ENCODE measurements around the gene SPACA9. TPM values are rescaled to one million over a fixed set of nuclear protein-coding genes. Genes with fewer than 3 reads are reported as not detected.

SPACA9 gene
- total RNA-seq, 1 donor from 2014 or later, result 5.0 TPM

DNA sequence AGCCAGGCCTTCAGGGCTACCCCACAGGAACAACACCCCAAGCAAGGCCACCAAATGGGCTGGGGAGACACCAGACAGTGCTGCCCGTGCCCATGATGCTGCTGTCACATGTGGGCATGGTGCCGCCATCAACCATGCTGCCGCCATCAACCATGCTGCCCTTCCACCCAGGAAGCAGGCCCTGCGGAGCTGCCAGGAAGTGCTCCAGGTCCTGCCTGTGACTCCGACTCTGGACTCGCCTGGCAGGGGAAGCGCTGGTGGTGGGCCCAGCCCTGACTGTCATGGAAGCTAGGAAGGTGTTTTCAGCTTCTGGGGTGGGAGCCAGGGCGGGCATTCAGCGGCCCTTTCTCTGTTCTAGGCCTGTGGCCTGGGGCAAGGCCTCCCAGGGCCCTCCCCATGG lies 9.4 kb upstream of the SPACA9 start:
- Mint-ChIP-seq H3K27me3 (ENCODE audit: unreplicated experiment) (peaks cover 9% of the 10 kb centered on the region), H3K4me1 (ENCODE audit: low read depth, unreplicated experiment) (peaks cover 31% of the 10 kb centered on the region), H3K9me3 (ENCODE audit: unreplicated experiment) (peaks cover 3% of the 10 kb centered on the region), H3K36me3 (ENCODE audit: unreplicated experiment) (no peaks in the 10 kb centered on the region), H3K4me3 (ENCODE audit: unreplicated experiment) (no peak overlapping the region), H3K27ac (ENCODE audit: unreplicated experiment) (no peak overlapping the region)
- no peak for DNase-seq
- TF ChIP-seq, protein P1, sequence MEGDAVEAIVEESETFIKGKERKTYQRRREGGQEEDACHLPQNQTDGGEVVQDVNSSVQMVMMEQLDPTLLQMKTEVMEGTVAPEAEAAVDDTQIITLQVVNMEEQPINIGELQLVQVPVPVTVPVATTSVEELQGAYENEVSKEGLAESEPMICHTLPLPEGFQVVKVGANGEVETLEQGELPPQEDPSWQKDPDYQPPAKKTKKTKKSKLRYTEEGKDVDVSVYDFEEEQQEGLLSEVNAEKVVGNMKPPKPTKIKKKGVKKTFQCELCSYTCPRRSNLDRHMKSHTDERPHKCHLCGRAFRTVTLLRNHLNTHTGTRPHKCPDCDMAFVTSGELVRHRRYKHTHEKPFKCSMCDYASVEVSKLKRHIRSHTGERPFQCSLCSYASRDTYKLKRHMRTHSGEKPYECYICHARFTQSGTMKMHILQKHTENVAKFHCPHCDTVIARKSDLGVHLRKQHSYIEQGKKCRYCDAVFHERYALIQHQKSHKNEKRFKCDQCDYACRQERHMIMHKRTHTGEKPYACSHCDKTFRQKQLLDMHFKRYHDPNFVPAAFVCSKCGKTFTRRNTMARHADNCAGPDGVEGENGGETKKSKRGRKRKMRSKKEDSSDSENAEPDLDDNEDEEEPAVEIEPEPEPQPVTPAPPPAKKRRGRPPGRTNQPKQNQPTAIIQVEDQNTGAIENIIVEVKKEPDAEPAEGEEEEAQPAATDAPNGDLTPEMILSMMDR (IDR thresholded peaks at IDR 0.05; ENCODE audit: partially characterized antibody, unreplicated experiment), result no peak

- DNase-seq, result no peak
- no peak overlapping the region for H3K27ac Mint-ChIP-seq (ENCODE audit: unreplicated experiment)
- H3K27me3 Mint-ChIP-seq (ENCODE audit: unreplicated experiment), result peaks cover 11% of the 10 kb centered on the region
- H3K4me1 Mint-ChIP-seq (ENCODE audit: low read depth, unreplicated experiment), result peaks cover 2% of the 10 kb centered on the region
- TF ChIP-seq, protein P1 (IDR thresholded peaks at IDR 0.05; ENCODE audit: partially characterized antibody, unreplicated experiment), result no peak
- no peaks in the 10 kb centered on the region for H3K36me3 Mint-ChIP-seq (ENCODE audit: unreplicated experiment)
- no peaks in the 10 kb centered on the region for H3K9me3 Mint-ChIP-seq (ENCODE audit: unreplicated experiment)
- H3K4me3 Mint-ChIP-seq (ENCODE audit: unreplicated experiment), result no peak overlapping the region
These were observed 5.3 kb upstream of the SPACA9 start for GRCh38 chr9:132873403-132873802.

DNA sequence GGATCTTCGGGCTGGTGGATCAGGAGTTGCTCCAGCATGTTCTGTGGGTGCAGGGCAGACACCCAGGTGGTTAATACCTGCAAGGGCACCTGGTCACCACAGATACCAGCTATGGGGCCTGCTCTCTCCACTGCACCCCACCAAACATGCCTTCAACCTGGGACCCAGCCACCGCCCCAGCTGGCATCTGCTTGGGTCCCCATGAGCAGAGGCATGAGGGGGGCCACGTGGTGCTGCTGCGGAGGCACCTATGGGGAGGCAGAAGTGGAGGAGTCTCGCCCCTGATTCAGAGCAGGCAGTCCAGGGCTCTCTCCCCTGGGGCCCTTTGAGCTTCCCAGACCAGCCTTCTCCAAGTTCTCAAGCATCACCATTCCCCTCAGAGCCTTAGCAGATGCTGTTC lies 3.5 kb upstream of the SPACA9 start:
- TF ChIP-seq, protein P1 (IDR thresholded peaks at IDR 0.05; ENCODE audit: partially characterized antibody, unreplicated experiment), result no peak
- H3K27ac Mint-ChIP-seq (ENCODE audit: unreplicated experiment), result no peak overlapping the region
- peaks cover 3% of the 10 kb centered on the region for H3K9me3 Mint-ChIP-seq (ENCODE audit: unreplicated experiment)
- peaks cover 3% of the 10 kb centered on the region for H3K4me1 Mint-ChIP-seq (ENCODE audit: low read depth, unreplicated experiment)
- no peaks in the 10 kb centered on the region for H3K36me3 Mint-ChIP-seq (ENCODE audit: unreplicated experiment)
- no peak for DNase-seq
- peaks cover 15% of the 10 kb centered on the region for H3K27me3 Mint-ChIP-seq (ENCODE audit: unreplicated experiment)
- no peak overlapping the region for H3K4me3 Mint-ChIP-seq (ENCODE audit: unreplicated experiment)

GRCh38 chr9:132876849-132877248 lies 1.8 kb upstream of the SPACA9 start:
- Mint-ChIP-seq H3K27me3 (ENCODE audit: unreplicated experiment) (peaks cover 15% of the 10 kb centered on the region), H3K4me1 (ENCODE audit: low read depth, unreplicated experiment) (peaks cover 3% of the 10 kb centered on the region), H3K4me3 (ENCODE audit: unreplicated experiment) (no peak overlapping the region), H3K36me3 (ENCODE audit: unreplicated experiment) (no peaks in the 10 kb centered on the region), H3K9me3 (ENCODE audit: unreplicated experiment) (peaks cover 3% of the 10 kb centered on the region), H3K27ac (ENCODE audit: unreplicated experiment) (no peak overlapping the region)
- no peak for DNase-seq
- TF ChIP-seq, protein P1 (IDR thresholded peaks at IDR 0.05; ENCODE audit: partially characterized antibody, unreplicated experiment), result no peak

- no peaks in the 10 kb centered on the region for H3K36me3 Mint-ChIP-seq (ENCODE audit: unreplicated experiment)
- H3K9me3 Mint-ChIP-seq (ENCODE audit: unreplicated experiment), result peaks cover 3% of the 10 kb centered on the region
- H3K27me3 Mint-ChIP-seq (ENCODE audit: unreplicated experiment), result peaks cover 15% of the 10 kb centered on the region
- TF ChIP-seq, protein P1 (IDR thresholded peaks at IDR 0.05; ENCODE audit: partially characterized antibody, unreplicated experiment), result no peak
- peaks cover 3% of the 10 kb centered on the region for H3K4me1 Mint-ChIP-seq (ENCODE audit: low read depth, unreplicated experiment)
- H3K27ac Mint-ChIP-seq (ENCODE audit: unreplicated experiment), result no peak overlapping the region
- no peak for DNase-seq
- peak overlapping the region; percentile 81 for H3K4me3 Mint-ChIP-seq (ENCODE audit: unreplicated experiment)
These were observed 1.3 kb upstream of the SPACA9 start for GRCh38 chr9:132877458-132877823.

Measured in glutamatergic neuron (in vitro differentiated cells).